TTC549 (cell line): ENCODE results near the gene MLANA.
"Not testable (repeated sequence)": the region's sequence is repeated elsewhere in the genome, so short reads cannot be mapped to it uniquely, and the experiment has no call there.

ENCODE experiments used
- FAIRE-seq: peaks from 2 replicates; lab custom pipeline; 2012; peaks lifted over from hg19 to GRCh38; lab: Jason Lieb, UNC

MLANA gene

GRCh38 chr9:5870020-5870339, 20.7 kb upstream of the MLANA start:
- no peak for FAIRE-seq

GRCh38 chr9:5870691-5871090, 20.0 kb upstream of the MLANA start:
- FAIRE-seq = no peak

GRCh38 chr9:5871785-5872184, 18.9 kb upstream of the MLANA start:
- FAIRE-seq = no peak

- no peak for FAIRE-seq
These were observed 18.2 kb upstream of the MLANA start for GRCh38 chr9:5872511-5872910.

GRCh38 chr9:5873439-5873838, 17.2 kb upstream of the MLANA start:
- FAIRE-seq = no peak

GRCh38 chr9:5874048-5874447, 16.6 kb upstream of the MLANA start:
- no peak for FAIRE-seq

GRCh38 chr9:5876026-5876425, 14.7 kb upstream of the MLANA start:
- FAIRE-seq = no peak

GRCh38 chr9:5876711-5877110, 14.0 kb upstream of the MLANA start:
- FAIRE-seq = no peak

GRCh38 chr9:5879419-5880181, 11.1 kb upstream of the MLANA start:
- no peak for FAIRE-seq

- FAIRE-seq = not testable (repeated sequence)
These were observed 8.3 kb upstream of the MLANA start for GRCh38 chr9:5882244-5883012.

GRCh38 chr9:5884191-5884590, 6.5 kb upstream of the MLANA start:
- no peak for FAIRE-seq

GRCh38 chr9:5886114-5886939, 4.4 kb upstream of the MLANA start:
- no peak for FAIRE-seq

GRCh38 chr9:5892456-5893133, 1.9 kb downstream of the MLANA start:
- no peak for FAIRE-seq

- FAIRE-seq = no peak
These were observed 2.4 kb downstream of the MLANA start for GRCh38 chr9:5893134-5893505.

GRCh38 chr9:5893591-5894236, 3.0 kb downstream of the MLANA start:
- no peak for FAIRE-seq

GRCh38 chr9:5894237-5894959, 3.7 kb downstream of the MLANA start:
- no peak for FAIRE-seq

GRCh38 chr9:5895782-5896181, 5.1 kb downstream of the MLANA start:
- FAIRE-seq = no peak

GRCh38 chr9:5896863-5897262, 6.2 kb downstream of the MLANA start:
- no peak for FAIRE-seq

GRCh38 chr9:5897851-5898250, 7.2 kb downstream of the MLANA start:
- FAIRE-seq = no peak

- no peak for FAIRE-seq
These were observed 8.6 kb downstream of the MLANA start for GRCh38 chr9:5899292-5899691.

- FAIRE-seq = no peak
These were observed 9.9 kb downstream of the MLANA start for GRCh38 chr9:5900622-5901021.
